Lower leg skin (tissue), 3 donors: ENCODE measurements around the gene KCNJ9.

Experiments
- POLR2A ChIP-seq, 2 donors: fragments of 450-650 bp; IDR thresholded peaks; one replicate each; pipeline ENCODE4 v1.6.1; 2016 to 2017; ENCODE audit warnings: antibody characterized with exemption in 2 of 2, mild to moderate bottlenecking in 1 of 2, moderate library complexity in 1 of 2
- TF ChIP-seq, protein P1 (sequence below), 3 donors: fragments of 450-650 bp; IDR thresholded peaks; one replicate each; pipeline ENCODE4 v1.5.1; 2016; ENCODE audit warnings: antibody characterized with exemption in 3 of 3, mild to moderate bottlenecking in 3 of 3, moderate library complexity in 2 of 3

DNA sequence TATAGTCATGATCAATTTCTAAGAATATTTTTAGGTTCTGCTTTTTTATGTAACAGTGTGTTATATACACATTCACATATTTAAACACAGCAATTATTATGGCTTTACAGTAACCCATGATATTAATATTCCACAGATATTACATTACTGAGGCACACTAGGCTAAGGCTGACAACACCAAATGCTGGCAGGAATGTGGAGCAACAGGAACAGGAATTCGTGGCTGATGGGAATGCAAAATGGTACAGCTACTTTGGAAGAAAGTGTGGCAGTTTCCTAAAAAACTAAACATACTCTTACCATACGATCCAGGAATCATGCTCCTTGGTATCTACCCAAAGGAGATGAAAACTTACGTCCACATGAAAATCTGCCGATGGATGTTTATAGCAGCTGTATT, 1.9 kb upstream of the KCNJ9 start:
- TF ChIP-seq, protein P1, sequence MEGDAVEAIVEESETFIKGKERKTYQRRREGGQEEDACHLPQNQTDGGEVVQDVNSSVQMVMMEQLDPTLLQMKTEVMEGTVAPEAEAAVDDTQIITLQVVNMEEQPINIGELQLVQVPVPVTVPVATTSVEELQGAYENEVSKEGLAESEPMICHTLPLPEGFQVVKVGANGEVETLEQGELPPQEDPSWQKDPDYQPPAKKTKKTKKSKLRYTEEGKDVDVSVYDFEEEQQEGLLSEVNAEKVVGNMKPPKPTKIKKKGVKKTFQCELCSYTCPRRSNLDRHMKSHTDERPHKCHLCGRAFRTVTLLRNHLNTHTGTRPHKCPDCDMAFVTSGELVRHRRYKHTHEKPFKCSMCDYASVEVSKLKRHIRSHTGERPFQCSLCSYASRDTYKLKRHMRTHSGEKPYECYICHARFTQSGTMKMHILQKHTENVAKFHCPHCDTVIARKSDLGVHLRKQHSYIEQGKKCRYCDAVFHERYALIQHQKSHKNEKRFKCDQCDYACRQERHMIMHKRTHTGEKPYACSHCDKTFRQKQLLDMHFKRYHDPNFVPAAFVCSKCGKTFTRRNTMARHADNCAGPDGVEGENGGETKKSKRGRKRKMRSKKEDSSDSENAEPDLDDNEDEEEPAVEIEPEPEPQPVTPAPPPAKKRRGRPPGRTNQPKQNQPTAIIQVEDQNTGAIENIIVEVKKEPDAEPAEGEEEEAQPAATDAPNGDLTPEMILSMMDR (IDR thresholded peaks at IDR 0.05) = no peak
- TF ChIP-seq POLR2A (IDR thresholded peaks at IDR 0.05) = no peak
